ENCODE data around the gene GPR39.
"Not testable (repeated sequence)": the region's sequence is repeated elsewhere in the genome, so short reads cannot be mapped to it uniquely, and the experiment has no call there.

GPR39 gene

GRCh38 chr2:132479155-132479554 is 62.5 kb downstream of the GPR39 start:
- FAIRE-seq (no peak), DNase-seq (ENCODE audit: extremely low spot score, insufficient read length, low read depth) (no peak)

- FAIRE-seq (no peak), DNase-seq (ENCODE audit: extremely low spot score, insufficient read length, low read depth) (no peak)
Measured at GRCh38 chr2:132482821-132483220, 66.2 kb downstream of the GPR39 start.

DNA sequence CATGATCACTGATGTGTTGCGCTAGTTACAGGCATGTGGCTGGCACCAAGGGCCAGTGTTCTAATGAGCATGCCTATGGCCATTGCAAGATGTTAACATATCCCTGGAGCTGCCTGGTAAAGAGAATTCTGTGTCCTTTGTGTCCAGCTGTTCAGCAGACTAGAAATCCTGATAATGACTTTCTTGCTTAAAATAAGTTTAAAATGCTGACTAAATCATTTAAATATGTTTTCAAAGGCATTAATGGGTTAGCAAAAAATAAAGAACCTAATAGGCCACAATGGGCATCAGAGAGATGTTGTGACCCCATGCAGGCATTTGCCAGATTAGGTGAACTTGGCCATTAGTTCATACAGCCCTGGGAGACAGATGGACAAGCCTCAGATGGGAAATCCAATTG is 67.5 kb downstream of the GPR39 start:
- FAIRE-seq (no peak), DNase-seq (ENCODE audit: extremely low spot score, insufficient read length, low read depth) (no peak)

DNA sequence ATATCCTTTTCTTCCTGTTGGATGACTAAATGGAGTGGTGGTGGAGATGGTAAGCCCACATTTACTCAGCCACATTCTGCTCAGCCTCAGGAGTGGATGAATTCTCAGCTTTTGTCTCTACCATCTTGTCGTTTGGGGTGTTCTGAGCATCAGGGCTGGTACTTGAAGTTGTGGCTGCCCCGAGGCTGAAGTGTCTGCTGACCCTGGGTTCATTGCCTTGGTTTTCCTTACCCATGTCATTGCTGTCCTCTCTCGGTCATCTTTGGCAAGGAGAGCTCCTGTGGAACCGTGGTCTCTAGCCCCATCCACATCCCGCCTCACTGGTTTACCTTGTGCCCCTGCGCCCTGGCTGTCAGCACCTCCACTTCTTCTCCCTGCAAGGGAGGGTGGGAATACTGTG is 71.9 kb downstream of the GPR39 start:
- DNase-seq (ENCODE audit: extremely low spot score, insufficient read length, low read depth), result no peak
- FAIRE-seq, result no peak

- DNase-seq (ENCODE audit: extremely low spot score, insufficient read length, low read depth), result no peak
Measured at GRCh38 chr2:132489150-132489549, 72.5 kb downstream of the GPR39 start.

GRCh38 chr2:132495881-132496280 is 79.3 kb downstream of the GPR39 start:
- no peak for FAIRE-seq
- DNase-seq (ENCODE audit: extremely low spot score, insufficient read length, low read depth), result no peak

More at GRCh38 chr2:132489150-132489549, 72.5 kb downstream of the GPR39 start:
- FAIRE-seq, result no peak

- DNase-seq (ENCODE audit: extremely low spot score, insufficient read length, low read depth) (no peak), FAIRE-seq (no peak)
Measured at GRCh38 chr2:132496555-132496954, 80.0 kb downstream of the GPR39 start.

DNA sequence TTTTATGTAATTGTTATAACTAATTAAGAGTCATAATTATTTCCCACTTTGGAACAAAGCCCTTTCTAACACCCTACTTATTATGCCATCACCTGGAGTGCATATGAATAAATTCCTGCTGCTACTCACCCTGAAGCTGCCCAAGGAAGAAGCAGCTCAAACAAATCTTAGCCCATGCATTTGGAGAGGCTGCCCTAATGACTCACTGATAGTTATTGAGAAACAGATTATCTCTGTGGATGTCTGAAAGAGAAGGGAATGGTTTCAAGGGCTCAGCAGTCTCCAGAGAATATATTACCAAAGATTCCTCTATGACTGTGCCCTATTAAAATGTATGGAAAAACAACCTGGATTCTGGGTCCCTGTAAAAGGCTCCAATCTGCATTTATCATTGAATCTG is 81.0 kb downstream of the GPR39 start:
- FAIRE-seq (no peak), DNase-seq (ENCODE audit: extremely low spot score, insufficient read length, low read depth) (no peak)

- DNase-seq (ENCODE audit: extremely low spot score, insufficient read length, low read depth) (no peak), FAIRE-seq (no peak)
Measured at GRCh38 chr2:132503701-132504100, 87.1 kb downstream of the GPR39 start.

DNA sequence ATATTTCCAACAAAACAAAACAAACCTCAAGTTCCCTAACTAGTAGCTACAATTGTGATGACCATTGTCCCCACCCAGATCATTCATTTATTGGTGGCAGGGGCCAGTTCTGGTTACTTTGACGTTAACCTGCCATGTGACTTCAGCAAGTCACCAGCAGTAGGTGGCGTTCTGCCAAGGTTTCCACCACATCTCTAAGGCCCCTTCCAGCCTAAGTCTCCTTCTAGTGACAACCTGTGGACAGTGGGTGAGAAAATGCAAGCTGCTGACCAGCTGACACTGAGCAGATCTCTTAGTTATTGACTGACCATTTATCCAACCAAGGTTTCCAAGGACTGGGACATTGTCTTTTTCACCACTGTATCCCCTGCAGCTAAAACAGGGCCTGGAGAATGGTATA is 98.4 kb downstream of the GPR39 start:
- DNase-seq (ENCODE audit: extremely low spot score, insufficient read length, low read depth) (no peak), FAIRE-seq (no peak)

DNA sequence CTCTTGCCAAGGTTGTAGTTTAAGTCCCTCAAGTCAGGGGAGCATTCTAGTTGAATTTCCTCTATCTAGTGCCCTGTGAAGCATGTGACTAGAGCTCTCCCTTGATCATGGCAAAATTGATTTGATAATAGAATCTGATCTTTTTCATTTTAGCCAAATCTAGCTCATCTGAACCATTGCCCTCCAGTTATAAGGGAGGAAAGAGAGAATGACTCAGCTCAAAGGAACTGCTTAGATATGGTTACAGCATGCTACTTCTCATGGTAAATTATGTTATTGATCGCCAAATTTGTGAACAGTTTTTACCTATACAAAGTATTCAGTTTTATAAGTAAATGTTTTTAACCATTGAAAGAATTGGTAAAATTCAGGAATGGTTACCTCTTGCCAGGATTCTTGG is 100.8 kb downstream of the GPR39 start:
- DNase-seq (ENCODE audit: extremely low spot score, insufficient read length, low read depth), result no peak
- FAIRE-seq, result no peak

DNA sequence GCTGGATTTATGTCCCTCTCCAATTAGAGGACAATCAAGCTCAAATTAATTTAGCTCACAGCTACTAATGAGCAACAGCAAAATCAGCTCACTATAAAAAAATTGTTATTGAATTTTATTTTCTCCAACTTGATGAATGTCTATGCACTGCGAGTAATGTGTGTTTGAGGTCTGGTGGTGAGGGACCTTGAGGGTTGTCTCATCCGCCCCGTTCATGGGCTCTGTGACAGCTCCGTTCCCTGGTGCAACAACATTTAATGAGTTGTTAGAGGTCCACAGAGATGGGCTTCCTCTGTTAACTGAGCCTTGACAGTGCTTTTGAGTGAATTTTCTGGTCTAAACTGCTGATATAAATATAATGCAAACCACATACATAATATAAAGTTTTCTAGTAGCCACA is 101.7 kb downstream of the GPR39 start:
- no peak for DNase-seq (ENCODE audit: extremely low spot score, insufficient read length, low read depth)
- no peak for FAIRE-seq

- FAIRE-seq, result no peak
Measured at GRCh38 chr2:132519566-132519965, 103.0 kb downstream of the GPR39 start.

DNA sequence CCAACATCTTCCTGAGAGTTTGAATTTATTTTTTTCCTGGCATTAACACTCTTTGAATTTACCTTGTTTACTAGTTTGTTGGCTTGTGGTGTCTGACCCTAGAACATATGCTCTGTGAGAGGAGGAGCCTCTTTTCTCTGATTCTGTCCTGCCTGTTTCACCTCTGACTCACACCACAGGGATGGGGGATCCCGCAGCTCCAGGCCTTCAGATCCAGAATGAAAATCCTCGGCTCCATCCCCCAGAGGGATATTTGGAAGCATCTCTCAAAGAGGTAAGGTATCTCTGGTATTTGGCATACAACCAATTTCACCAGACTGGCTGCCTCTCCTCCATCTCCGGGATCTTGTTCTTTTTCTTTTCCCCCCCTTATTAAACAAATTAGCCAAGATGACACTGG is 104.7 kb downstream of the GPR39 start:
- DNase-seq (ENCODE audit: extremely low spot score, insufficient read length, low read depth), result no peak

More at GRCh38 chr2:132519566-132519965, 103.0 kb downstream of the GPR39 start:
- DNase-seq (ENCODE audit: extremely low spot score, insufficient read length, low read depth), result no peak

GRCh38 chr2:132522901-132523300 is 106.3 kb downstream of the GPR39 start:
- DNase-seq (ENCODE audit: extremely low spot score, insufficient read length, low read depth) (no peak), FAIRE-seq (no peak)

More for the DNA sequence above, 104.7 kb downstream of the GPR39 start:
- no peak for FAIRE-seq

GRCh38 chr2:132537061-132537460 is 120.5 kb downstream of the GPR39 start:
- not testable (repeated sequence) for DNase-seq (ENCODE audit: extremely low spot score, insufficient read length, low read depth)
- FAIRE-seq, result peak; percentile 54

DNA sequence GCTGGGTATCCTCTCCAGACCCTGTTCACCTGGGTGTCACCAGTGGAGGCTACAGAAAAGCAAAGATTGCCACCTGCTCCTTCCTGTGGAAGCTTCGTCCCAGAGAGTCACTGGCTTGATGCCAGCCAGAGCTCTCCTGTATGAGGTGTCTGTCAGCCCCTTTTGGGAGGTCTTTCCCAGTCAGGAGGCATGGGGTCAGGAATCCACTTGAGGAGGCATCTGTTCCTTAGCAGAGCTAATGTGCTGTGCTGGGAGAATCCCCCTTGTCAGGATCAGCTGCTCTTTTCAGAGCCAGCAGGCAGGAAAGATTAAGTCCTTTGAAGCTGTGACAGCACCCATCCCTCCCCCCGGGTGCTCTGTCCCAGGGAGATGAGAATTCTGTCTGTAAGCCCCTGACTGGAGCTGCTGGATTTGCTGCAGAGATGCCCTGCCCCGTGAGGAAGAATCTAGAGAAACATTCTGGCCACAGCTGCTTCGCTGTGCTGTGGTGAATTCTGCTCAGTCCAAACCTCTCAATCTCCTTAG is 121.8 kb downstream of the GPR39 start:
- FAIRE-seq (no peak), DNase-seq (ENCODE audit: extremely low spot score, insufficient read length, low read depth) (no peak)

DNA sequence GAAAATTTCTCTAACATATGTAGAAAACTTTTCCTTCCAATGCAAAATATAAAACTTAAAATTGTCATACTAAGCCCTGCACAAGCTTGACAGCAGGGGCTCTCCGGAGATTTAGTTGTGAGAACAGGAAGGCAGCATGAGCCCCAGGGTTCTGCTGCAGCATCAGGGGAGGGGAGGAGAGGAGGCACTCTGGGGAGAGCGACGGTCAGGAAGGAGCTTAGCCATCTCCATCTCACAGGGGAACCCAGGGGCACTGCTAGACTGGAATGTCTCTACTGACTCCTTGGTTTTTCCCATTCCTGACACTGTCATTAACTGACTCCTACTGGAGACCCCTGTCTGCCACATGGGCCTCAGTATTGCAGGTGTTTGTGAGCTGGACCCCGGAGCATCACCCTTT is 123.6 kb downstream of the GPR39 start:
- DNase-seq (ENCODE audit: extremely low spot score, insufficient read length, low read depth), result no peak
- no peak for FAIRE-seq

DNA sequence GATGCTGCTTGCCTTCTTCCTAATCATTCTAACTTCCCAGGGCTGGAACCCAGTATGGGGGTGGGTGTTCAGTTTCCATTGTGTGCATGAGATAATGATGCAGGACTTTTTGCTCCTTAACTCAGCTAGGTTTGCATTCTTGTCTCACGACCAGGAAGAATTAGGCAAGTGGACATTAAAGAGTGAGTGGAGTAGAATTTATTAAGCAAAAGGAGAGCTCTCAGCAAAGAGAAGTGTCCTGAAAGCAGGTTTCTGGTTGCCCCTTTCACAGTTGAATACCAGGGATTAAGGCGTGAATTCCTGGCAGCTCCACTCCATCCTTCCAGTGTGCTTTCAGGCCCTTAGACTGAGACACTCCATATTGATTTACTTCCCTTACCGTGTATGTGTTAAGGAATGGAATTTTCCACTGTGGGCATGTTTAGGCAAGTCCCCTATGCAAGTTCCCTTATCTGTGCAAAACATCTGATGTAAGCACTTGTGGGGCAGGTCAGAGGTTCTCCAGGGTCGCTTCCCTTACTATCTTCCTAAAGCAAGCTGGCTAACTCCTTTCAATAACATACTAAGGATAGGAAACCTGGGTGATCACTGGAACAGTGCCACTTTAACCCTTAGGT is 126.5 kb downstream of the GPR39 start:
- no peak for FAIRE-seq
- DNase-seq (ENCODE audit: extremely low spot score, insufficient read length, low read depth), result no peak

DNA sequence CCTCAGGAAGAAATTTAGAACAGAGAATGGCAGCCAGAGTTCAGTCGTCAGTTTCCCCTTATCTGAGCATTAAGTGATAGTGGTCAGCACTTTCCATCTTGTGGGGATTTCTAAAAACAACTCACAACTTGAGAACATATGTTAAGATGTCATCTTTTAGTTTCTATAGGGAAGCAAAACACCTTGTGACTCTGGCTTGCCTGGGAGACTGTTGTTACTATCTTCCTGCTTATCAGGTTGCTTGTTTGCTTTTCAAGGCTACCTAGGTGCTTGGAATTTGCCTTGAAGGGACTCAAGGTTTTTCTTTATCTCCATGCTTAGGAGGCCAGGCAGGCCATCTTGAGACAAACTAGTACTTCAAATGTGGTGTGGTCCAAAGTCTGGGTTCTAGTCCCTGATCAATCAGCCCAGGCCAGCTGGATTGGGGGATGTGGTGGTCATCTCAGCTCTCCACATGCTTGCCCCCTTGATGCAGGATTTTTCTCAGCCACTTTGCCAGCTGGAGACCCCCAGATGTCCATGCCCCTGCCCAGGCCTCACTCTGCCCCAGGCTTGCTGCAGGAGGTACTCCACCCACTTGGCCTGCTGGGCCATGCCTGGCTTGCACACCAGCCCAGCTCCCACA is 127.5 kb downstream of the GPR39 start:
- DNase-seq (ENCODE audit: extremely low spot score, insufficient read length, low read depth), result no peak
- FAIRE-seq, result no peak

GRCh38 chr2:132547090-132547687 is 130.6 kb downstream of the GPR39 start:
- FAIRE-seq, result peak; percentile 96
- peak; percentile 38 for DNase-seq (ENCODE audit: extremely low spot score, insufficient read length, low read depth)
